NAMALWA (cell line): ENCODE data around the gene MUC5B.
"Not testable (repeated sequence)": the region's sequence is repeated elsewhere in the genome, so short reads cannot be mapped to it uniquely, and the experiment has no call there.

Experiments
- DNase-seq: peaks from one replicate; pipeline ENCODE4 v3.0.0-alpha.2; 2015; ENCODE audit warnings: low spot score

Gene MUC5B

GRCh38 chr11:1251236-1251770, 28.4 kb downstream of the MUC5B start:
- DNase-seq, result no peak

DNA sequence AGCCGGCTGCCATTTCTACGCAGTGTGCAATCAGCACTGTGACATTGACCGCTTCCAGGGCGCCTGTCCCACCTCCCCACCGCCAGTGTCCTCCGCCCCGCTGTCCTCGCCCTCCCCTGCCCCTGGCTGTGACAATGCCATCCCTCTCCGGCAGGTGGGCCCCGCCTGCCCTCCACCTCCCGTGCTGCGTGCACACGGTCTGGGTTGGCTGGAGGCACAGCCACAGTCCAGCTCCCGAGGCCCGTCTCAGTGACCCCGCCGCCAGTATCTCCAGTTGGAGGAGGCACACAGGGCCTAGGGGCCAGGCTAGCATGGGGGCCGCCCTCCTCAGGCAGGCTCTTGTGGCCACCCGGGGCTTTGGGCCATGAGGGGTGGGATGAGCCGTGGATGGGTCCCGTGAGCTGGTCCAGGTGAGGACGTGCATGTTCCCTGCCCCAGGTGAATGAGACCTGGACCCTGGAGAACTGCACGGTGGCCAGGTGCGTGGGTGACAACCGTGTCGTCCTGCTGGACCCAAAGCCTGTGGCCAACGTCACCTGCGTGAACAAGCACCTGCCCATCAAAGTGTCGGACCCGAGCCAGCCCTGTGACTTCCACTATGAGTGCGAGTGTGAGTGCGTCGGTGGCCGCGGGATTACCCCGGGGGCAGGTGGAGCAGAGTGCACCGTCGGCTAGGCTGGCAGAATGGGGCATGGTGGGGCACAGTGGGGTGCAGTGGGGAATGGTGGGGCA, 29.7 kb downstream of the MUC5B start:
- DNase-seq, result no peak

DNA sequence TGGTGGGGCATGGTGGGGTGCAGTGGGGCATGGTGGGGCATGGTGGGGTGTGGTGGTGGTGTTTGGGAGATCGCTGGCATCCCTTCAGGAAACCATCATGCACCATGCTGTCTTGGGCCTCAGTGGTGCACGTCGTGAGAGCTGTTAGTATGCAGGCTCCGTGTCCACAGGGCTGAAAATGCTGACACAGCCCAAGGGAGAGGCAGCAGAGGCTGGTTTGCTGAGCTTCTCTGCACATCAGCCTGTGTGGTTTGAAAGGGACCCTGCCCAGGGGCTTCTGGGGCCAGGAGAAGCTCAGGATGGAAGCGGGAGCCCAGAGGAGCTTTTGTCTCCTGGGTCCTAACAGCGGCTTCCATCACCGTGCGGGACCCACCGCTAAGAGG, 30.2 kb downstream of the MUC5B start:
- no peak for DNase-seq

GRCh38 chr11:1254086-1254648, 31.3 kb downstream of the MUC5B start:
- no peak for DNase-seq

GRCh38 chr11:1254733-1255132, 31.9 kb downstream of the MUC5B start:
- DNase-seq, result no peak

DNA sequence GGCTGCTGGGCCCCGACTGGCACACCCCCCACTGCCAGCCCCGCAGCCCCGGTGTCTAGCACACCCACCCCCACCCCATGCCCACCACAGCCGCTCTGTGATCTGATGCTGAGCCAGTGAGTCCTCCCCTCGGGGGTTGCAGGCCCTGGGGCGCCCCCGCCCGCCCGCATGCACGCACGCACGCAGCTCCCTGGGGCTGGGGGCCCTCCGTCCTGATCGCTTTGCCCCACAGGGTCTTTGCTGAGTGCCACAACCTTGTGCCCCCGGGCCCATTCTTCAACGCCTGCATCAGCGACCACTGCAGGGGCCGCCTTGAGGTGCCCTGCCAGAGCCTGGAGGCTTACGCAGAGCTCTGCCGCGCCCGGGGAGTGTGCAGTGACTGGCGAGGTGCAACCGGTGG, 32.3 kb downstream of the MUC5B start:
- DNase-seq, result no peak

DNA sequence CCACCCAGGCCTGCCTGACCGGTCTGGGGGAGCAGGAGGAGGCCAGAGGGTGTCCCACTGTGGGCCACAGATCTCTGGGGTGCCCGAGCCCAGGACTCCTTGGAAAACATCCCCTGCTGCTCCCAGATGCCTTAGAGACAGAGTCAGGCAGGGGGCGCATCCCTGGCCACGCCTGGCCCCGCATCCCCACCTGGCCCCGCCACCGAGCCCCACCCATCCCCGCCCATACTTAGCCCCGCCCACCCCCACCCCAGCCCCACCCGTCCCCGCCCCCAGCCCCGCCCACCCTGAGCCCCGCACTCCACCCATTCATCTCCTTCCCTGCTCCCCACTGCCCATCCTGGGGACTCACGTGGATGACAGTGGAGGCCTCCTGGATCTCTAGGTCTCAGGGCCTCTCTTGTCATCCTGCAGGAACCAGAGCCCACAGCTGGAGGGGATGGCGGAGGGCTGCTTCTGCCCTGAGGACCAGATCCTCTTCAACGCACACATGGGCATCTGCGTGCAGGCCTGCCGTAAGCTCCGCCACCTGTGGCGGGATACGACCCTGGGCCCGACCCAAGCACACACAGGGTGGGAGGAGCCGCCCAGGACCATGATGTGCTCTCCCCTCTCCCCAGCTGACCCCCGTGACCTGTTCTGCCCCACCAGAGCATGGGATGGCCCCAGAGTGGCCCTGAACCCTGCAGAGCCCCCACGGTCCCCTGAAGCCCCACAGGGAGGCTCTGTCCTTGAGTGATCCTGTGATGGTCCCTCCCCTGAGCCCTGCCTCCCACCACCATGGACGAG, 33.6 kb downstream of the MUC5B start:
- no peak for DNase-seq

GRCh38 chr11:1257366-1257765, 34.5 kb downstream of the MUC5B start:
- no peak for DNase-seq

GRCh38 chr11:1257916-1258315, 35.0 kb downstream of the MUC5B start:
- no peak for DNase-seq

GRCh38 chr11:1258401-1259075, 35.7 kb downstream of the MUC5B start:
- DNase-seq, result no peak

- no peak for DNase-seq
These were observed 36.2 kb downstream of the MUC5B start for GRCh38 chr11:1259076-1259461.

DNA sequence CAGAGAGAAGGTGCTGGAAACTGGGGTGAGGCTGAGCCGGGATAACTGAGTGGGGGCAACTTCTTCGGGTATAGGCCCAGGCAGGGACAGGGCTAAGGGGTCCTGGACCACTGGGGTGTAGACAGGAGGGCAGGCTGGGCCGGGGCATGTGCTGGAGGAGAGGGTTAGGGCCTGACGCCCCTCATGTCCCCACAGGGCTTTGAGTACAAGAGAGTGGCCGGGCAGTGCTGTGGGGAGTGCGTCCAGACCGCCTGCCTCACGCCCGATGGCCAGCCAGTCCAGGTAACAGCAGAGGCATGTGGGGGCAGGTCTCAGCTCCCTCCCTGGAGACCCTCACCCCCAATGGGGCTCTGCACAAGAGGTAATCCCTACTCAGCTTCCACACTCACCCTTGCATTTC, 36.7 kb downstream of the MUC5B start:
- no peak for DNase-seq

- DNase-seq, result peak; percentile 48
These were observed 37.2 kb downstream of the MUC5B start for GRCh38 chr11:1260023-1260501.

DNA sequence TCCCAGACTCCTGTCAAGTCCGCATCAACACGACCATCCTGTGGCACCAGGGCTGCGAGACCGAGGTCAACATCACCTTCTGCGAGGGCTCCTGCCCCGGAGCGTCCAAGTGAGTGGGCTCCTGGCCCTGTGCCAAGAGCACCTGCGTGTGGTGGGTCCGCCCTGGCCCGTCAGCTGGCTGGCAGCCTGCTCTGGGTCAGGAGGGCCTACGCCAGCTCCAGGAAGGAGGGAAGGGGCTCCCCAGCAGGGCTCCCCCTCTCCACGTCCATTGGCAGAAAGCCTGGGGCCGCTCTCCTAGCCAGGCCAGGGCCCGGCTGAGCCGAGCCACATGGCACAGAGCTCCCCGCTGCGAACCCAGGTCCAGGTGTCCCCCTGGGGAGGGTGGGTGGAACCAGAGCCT, 37.8 kb downstream of the MUC5B start:
- DNase-seq, result no peak

DNA sequence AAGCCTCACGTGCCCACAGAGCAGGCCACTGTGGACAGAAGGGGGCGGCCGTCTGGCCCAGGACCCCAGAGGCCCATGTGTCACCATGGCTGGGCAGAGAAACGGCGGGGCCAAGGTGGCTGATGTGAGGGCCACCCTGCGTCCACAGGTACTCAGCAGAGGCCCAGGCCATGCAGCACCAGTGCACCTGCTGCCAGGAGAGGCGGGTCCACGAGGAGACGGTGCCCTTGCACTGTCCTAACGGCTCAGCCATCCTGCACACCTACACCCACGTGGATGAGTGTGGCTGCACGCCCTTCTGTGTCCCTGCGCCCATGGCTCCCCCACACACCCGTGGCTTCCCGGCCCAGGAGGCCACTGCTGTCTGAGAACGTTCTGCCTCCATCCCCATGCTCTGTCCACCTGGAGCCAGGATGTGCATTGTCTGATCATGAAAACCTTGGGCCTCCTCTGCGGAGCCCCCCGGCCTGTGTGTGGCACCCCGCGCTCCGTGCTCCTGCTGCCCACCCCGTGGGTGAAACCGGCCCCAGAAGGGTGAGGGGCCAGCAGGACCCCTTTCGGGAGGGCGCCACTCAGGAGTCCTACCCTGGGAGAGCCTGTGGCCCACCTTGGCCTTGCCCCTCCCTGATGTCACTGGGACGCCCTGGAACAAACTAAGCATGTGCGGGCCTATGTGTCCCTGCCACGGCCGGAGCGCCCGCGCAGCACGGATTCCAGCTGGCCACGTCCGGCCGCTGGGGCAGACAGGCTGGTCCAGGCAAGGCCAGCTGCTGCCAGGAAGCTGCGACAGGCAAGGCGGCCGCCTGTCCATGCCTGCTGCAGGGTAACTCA, 38.6 kb downstream of the MUC5B start:
- no peak for DNase-seq

- DNase-seq, result peak; percentile 65
These were observed 39.5 kb downstream of the MUC5B start for GRCh38 chr11:1262172-1263006.

DNA sequence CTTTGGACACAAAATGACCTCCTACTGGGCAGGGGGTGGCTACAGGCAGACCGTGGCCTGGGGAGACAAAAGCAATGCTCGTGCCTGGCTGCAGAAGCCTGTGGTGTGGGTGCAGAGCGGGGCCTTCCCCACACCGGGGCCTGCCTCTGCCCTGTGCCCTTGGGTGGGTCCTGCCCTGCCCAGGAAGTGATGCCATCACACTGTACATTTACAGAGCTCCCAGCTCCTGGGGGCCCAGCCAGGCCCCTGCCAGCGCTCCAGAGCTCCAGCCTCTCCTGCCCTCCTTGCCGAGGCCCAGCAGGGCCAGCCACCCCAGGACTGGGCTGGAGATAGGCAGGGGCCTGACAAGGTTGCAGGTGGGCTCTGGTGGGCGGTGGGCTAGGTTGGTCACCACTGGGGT, 40.1 kb downstream of the MUC5B start:
- no peak for DNase-seq

DNA sequence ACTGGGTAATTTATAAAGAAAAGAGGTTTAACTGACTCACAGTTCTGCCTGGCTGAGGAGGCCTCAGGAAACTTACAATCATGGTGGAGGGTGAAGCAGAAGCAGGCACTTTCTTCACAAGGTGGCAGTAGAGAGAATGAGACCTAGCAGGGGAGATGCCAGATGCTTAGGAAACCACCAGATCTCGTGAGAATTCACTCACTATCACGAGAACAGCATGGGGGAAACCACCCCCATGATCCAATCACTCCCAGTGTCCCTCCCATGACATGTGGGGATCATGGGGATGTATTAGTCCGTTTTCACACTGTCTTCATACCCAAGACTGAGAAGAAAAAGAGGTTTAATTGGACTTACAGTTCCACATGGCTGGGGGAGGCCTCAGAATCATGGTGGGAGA, 41.6 kb downstream of the MUC5B start:
- peak; percentile 87 for DNase-seq

- DNase-seq, result not testable (repeated sequence)
These were observed 42.6 kb downstream of the MUC5B start for GRCh38 chr11:1265480-1265879.

- DNase-seq, result not testable (repeated sequence)
These were observed 44.1 kb downstream of the MUC5B start for GRCh38 chr11:1266976-1267375.
